ENCODE results near the gene TMCO4. TPM values are rescaled to one million over a fixed set of nuclear protein-coding genes. Genes with fewer than 3 reads are reported as not detected.
A peak's percentile ranks its signal among the peaks of the same experiment; 100 is the strongest.

The TMCO4 gene
- total and polyA plus RNA-seq, 2 donors (not counting 1 experiment from before 2014, with no cell fraction given), result 12.5 to 24.3 TPM

DNA sequence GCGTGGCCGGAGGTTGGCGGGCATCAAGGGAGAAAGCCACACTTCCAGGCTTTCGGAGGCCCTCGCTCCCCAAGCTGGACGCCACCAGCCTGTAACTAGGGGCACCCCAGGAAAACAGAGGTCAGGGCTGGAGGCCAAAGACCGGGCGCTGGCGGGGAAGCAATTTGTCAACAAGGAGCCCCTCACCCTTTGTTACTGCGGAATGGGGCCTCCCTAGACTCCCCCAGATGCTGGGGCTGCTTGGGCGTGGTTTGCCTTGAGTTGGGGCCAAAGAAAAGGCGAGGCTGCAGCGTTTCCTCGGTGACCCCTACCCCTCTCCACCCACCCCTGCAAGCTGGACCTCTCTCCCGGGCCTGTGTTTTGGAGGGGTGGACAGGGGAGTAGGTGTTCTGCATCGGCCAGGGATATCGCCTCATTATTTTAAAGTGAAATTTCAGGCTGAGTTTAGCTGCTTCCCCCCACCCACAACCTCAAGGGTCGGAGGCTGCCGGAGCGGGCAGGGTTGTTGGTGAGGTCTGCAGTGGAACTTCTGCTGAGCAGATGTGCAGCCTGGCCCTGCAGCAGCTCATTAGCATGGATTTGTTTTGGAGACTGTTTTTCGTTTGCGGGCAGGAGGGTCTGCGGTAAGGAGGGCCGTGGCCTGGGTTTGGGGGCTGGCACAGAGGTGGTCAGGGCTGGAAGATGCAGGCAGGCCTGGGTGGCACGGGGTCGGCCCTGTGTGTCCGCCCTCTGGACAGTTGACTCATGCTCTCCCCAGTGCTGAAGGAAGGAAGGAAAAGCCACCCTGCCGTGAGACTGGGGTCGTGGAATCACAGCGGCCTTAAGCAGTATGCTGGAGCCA is 154.1 kb downstream of the TMCO4 start:
- peaks cover 1% of the 10 kb centered on the region for H3K36me3 ChIP-seq (ENCODE audit: control insufficient read depth, insufficient read depth, low read length)
- peak overlapping the region; percentile 90 for H3K9ac ChIP-seq (ENCODE audit: insufficient read depth, low read length)
- H3K27me3 ChIP-seq (ENCODE audit: control insufficient read depth, insufficient read depth, low read length), result no peaks in the 10 kb centered on the region
- no peak overlapping the region for H2AFZ ChIP-seq (ENCODE audit: low read length)
- no peaks in the 10 kb centered on the region for H3K9me3 ChIP-seq (ENCODE audit: control insufficient read depth, insufficient read depth, low read depth, low read length)
- peak overlapping the region; percentile 78 to 94 (median 90) for H3K4me3 ChIP-seq (replicated peaks in 1 of 4; ENCODE audit: control extremely low read depth in 1 of 4, insufficient read depth in 1 of 4, low read depth in 3 of 4, low read length in 4 of 4)
- H3K27ac ChIP-seq (ENCODE audit: insufficient read depth, low read length), result peak overlapping the region; percentile 89
- H3K4me1 ChIP-seq (ENCODE audit: control insufficient read depth, extremely low read depth, insufficient read depth, low read length), result peaks cover 22% of the 10 kb centered on the region
- peak in 1 of 2 donors; percentile 38 for DNase-seq (ENCODE audit: low read depth in 2 of 2)
- H3K4me2 ChIP-seq (ENCODE audit: extremely low read depth, insufficient read depth, low read length), result peak overlapping the region; percentile 95
- peaks cover 57% of the 10 kb centered on the region for H3K79me2 ChIP-seq (ENCODE audit: control insufficient read depth, insufficient read depth, low read length)
- no peak for TF ChIP-seq EZH2 (IDR thresholded peaks at IDR 0.05; ENCODE audit: low read length, missing control alignments)
- TF ChIP-seq, protein P1, sequence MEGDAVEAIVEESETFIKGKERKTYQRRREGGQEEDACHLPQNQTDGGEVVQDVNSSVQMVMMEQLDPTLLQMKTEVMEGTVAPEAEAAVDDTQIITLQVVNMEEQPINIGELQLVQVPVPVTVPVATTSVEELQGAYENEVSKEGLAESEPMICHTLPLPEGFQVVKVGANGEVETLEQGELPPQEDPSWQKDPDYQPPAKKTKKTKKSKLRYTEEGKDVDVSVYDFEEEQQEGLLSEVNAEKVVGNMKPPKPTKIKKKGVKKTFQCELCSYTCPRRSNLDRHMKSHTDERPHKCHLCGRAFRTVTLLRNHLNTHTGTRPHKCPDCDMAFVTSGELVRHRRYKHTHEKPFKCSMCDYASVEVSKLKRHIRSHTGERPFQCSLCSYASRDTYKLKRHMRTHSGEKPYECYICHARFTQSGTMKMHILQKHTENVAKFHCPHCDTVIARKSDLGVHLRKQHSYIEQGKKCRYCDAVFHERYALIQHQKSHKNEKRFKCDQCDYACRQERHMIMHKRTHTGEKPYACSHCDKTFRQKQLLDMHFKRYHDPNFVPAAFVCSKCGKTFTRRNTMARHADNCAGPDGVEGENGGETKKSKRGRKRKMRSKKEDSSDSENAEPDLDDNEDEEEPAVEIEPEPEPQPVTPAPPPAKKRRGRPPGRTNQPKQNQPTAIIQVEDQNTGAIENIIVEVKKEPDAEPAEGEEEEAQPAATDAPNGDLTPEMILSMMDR (conservative IDR thresholded peaks at IDR 0.05 in 1 of 2, IDR thresholded peaks at IDR 0.05 in 1 of 2; ENCODE audit: low read depth in 1 of 2, low read length in 2 of 2), result no peak
- H4K20me1 ChIP-seq (ENCODE audit: control insufficient read depth, extremely low read depth, insufficient read depth, low read length), result no peaks in the 10 kb centered on the region

DNA sequence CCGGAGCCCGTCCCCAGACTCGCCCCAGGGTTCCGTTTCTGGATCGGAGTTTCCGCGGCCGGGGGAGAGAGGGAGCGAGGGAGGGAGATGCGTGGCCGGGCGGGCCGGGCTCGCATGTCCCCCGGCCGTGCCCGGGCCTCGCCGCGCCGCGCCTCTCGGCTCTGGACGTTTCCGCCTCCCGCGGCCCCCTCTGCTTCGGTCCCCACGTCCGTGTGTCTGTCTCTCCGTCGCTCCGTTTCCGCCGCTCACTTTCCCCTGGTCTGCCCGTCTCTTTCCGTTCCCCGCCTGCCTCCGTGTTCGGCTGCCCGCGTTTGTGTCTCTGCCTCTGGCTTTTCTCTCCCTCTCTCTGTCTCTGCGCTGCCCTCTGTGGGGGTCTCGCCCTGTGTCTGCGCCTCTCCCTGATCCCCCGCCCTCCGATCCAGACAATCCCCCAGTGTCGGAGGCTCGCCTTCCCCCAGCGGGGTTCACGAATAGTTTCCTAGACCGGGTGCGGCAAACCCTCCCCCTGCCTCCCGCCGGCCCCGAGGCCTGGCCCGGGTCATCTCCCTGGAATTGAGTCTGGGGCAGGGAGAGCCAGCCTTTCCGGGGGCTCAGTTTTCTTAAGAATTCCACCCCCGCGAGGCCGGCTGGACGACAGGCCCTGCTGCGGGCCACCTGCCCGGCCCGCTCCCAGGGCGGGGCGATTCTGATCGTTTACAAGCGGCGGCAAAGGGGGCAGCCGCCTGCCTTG is 154.9 kb downstream of the TMCO4 start:
- H3K9me3 ChIP-seq (ENCODE audit: control insufficient read depth, insufficient read depth, low read depth, low read length), result no peaks in the 10 kb centered on the region
- peak overlapping the region; percentile 60 for H2AFZ ChIP-seq (ENCODE audit: low read length)
- no peak for TF ChIP-seq EZH2 (IDR thresholded peaks at IDR 0.05; ENCODE audit: low read length, missing control alignments)
- TF ChIP-seq, protein P1 (conservative IDR thresholded peaks at IDR 0.05 in 1 of 2, IDR thresholded peaks at IDR 0.05 in 1 of 2; ENCODE audit: low read depth in 1 of 2, low read length in 2 of 2), result no peak
- H3K79me2 ChIP-seq (ENCODE audit: control insufficient read depth, insufficient read depth, low read length), result peaks cover 50% of the 10 kb centered on the region
- H3K9ac ChIP-seq (ENCODE audit: insufficient read depth, low read length), result peak overlapping the region; percentile 90
- DNase-seq (ENCODE audit: low read depth in 2 of 2), result no peak
- peak overlapping the region; percentile 78 to 94 (median 90) for H3K4me3 ChIP-seq (replicated peaks in 1 of 4; ENCODE audit: control extremely low read depth in 1 of 4, insufficient read depth in 1 of 4, low read depth in 3 of 4, low read length in 4 of 4)
- H3K27ac ChIP-seq (ENCODE audit: insufficient read depth, low read length), result peak overlapping the region; percentile 89
- H3K36me3 ChIP-seq (ENCODE audit: control insufficient read depth, insufficient read depth, low read length), result peaks cover 1% of the 10 kb centered on the region
- peaks cover 18% of the 10 kb centered on the region for H3K4me1 ChIP-seq (ENCODE audit: control insufficient read depth, extremely low read depth, insufficient read depth, low read length)
- H3K27me3 ChIP-seq (ENCODE audit: control insufficient read depth, insufficient read depth, low read length), result no peaks in the 10 kb centered on the region
- H3K4me2 ChIP-seq (ENCODE audit: extremely low read depth, insufficient read depth, low read length), result peak overlapping the region; percentile 95
- no peaks in the 10 kb centered on the region for H4K20me1 ChIP-seq (ENCODE audit: control insufficient read depth, extremely low read depth, insufficient read depth, low read length)

DNA sequence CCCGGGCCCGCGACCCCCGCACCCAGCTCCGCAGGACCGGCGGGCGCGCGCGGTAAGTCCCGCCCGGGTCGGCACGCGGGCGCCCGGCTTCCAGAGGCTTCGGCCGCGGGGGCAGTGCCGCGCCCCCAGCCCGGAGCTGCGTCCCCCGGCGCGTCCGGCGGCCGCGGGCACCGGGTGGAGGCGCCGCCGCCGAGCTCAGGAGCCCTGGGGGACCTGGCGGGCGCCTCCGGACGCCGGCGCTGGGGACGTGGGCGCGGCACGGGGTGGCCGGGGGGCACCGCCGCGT is 155.4 kb downstream of the TMCO4 start:
- H3K4me2 ChIP-seq (ENCODE audit: extremely low read depth, insufficient read depth, low read length), result peak overlapping the region; percentile 95
- H4K20me1 ChIP-seq (ENCODE audit: control insufficient read depth, extremely low read depth, insufficient read depth, low read length), result no peaks in the 10 kb centered on the region
- H3K4me3 ChIP-seq (replicated peaks in 1 of 4; ENCODE audit: control extremely low read depth in 1 of 4, insufficient read depth in 1 of 4, low read depth in 3 of 4, low read length in 4 of 4), result peak overlapping the region in 3 of 4 experiments; percentile 88 to 94 (median 93)
- H3K9ac ChIP-seq (ENCODE audit: insufficient read depth, low read length), result peak overlapping the region; percentile 90
- DNase-seq (ENCODE audit: low read depth in 2 of 2), result no peak
- no peaks in the 10 kb centered on the region for H3K9me3 ChIP-seq (ENCODE audit: control insufficient read depth, insufficient read depth, low read depth, low read length)
- H3K27me3 ChIP-seq (ENCODE audit: control insufficient read depth, insufficient read depth, low read length), result no peaks in the 10 kb centered on the region
- peaks cover 46% of the 10 kb centered on the region for H3K79me2 ChIP-seq (ENCODE audit: control insufficient read depth, insufficient read depth, low read length)
- peaks cover 18% of the 10 kb centered on the region for H3K4me1 ChIP-seq (ENCODE audit: control insufficient read depth, extremely low read depth, insufficient read depth, low read length)
- H3K27ac ChIP-seq (ENCODE audit: insufficient read depth, low read length), result peak overlapping the region; percentile 89
- H2AFZ ChIP-seq (ENCODE audit: low read length), result no peak overlapping the region
- TF ChIP-seq EZH2 (IDR thresholded peaks at IDR 0.05; ENCODE audit: low read length, missing control alignments), result no peak
- TF ChIP-seq, protein P1 (conservative IDR thresholded peaks at IDR 0.05 in 1 of 2, IDR thresholded peaks at IDR 0.05 in 1 of 2; ENCODE audit: low read depth in 1 of 2, low read length in 2 of 2), result no peak
- H3K36me3 ChIP-seq (ENCODE audit: control insufficient read depth, insufficient read depth, low read length), result peaks cover 1% of the 10 kb centered on the region

All from fibroblast of lung (primary cell).